Fibroblast of skin of scalp (primary cell): ENCODE results near the gene BAHCC1. TPM values are rescaled to one million over a fixed set of nuclear protein-coding genes. Genes with fewer than 3 reads are reported as not detected.
"Not testable (repeated sequence)": the region's sequence is repeated elsewhere in the genome, so short reads cannot be mapped to it uniquely, and the experiment has no call there.

Experiments
- DNase-seq: peaks from one replicate; pipeline ENCODE4 v3.0.0-alpha.2; 2013
- polyA plus RNA-seq, 2 experiments: library from polyadenylated mRNA; unstranded; fragments of 120-200 nt; gene quantifications; one replicate each; pipeline ENCODE4 v1.2.1, GENCODE V29; 2013; ENCODE audit not compliant: insufficient read length in 2 of 2

The BAHCC1 gene
- polyA plus RNA-seq (2013, experiment 1 of 2; ENCODE audit: insufficient read length): 21.9 TPM
- polyA plus RNA-seq (2013, experiment 2 of 2; ENCODE audit: insufficient read length): 16.5 TPM

GRCh38 chr17:81394921-81395599 is at the start of gene BAHCC1:
TSS of gene BAHCC1 (plus strand) at chr17:81395457. CDS start at chr17:81399740, 4,283 bp downstream.
- peak; percentile 100 for DNase-seq

GRCh38 chr17:81346090-81346907 is 49.0 kb upstream of the BAHCC1 start:
- DNase-seq: peak; percentile 98

- DNase-seq: no peak
Measured at GRCh38 chr17:81346908-81347349, 48.3 kb upstream of the BAHCC1 start.

GRCh38 chr17:81347437-81347836 is 47.8 kb upstream of the BAHCC1 start:
- DNase-seq: no peak

- no peak for DNase-seq
Measured at GRCh38 chr17:81348097-81349055, 46.9 kb upstream of the BAHCC1 start.

- peak; percentile 49 for DNase-seq
Measured at GRCh38 chr17:81349397-81350319, 45.6 kb upstream of the BAHCC1 start.

GRCh38 chr17:81350320-81350890 is 44.9 kb upstream of the BAHCC1 start:
- DNase-seq: no peak

- DNase-seq: not testable (repeated sequence)
Measured at GRCh38 chr17:81351329-81352052, 43.8 kb upstream of the BAHCC1 start.

GRCh38 chr17:81352056-81352455 is 43.2 kb upstream of the BAHCC1 start:
- DNase-seq: not testable (repeated sequence)

- no peak for DNase-seq
Measured at GRCh38 chr17:81354252-81354953, 40.9 kb upstream of the BAHCC1 start.

GRCh38 chr17:81354954-81355347 is 40.3 kb upstream of the BAHCC1 start:
- DNase-seq: no peak

GRCh38 chr17:81359218-81359617 is 36.0 kb upstream of the BAHCC1 start:
- DNase-seq: no peak

- not testable (repeated sequence) for DNase-seq
Measured at GRCh38 chr17:81362001-81362400, 33.3 kb upstream of the BAHCC1 start.

GRCh38 chr17:81364278-81365147 is 30.7 kb upstream of the BAHCC1 start:
- no peak for DNase-seq

- peak; percentile 44 for DNase-seq
Measured at GRCh38 chr17:81365148-81365600, 30.1 kb upstream of the BAHCC1 start.

GRCh38 chr17:81365601-81366585 is 29.4 kb upstream of the BAHCC1 start:
- DNase-seq: no peak

- no peak for DNase-seq
Measured at GRCh38 chr17:81366648-81367047, 28.6 kb upstream of the BAHCC1 start.
